ENCODE measurements around the gene EGR2.

EGR2 gene

DNA sequence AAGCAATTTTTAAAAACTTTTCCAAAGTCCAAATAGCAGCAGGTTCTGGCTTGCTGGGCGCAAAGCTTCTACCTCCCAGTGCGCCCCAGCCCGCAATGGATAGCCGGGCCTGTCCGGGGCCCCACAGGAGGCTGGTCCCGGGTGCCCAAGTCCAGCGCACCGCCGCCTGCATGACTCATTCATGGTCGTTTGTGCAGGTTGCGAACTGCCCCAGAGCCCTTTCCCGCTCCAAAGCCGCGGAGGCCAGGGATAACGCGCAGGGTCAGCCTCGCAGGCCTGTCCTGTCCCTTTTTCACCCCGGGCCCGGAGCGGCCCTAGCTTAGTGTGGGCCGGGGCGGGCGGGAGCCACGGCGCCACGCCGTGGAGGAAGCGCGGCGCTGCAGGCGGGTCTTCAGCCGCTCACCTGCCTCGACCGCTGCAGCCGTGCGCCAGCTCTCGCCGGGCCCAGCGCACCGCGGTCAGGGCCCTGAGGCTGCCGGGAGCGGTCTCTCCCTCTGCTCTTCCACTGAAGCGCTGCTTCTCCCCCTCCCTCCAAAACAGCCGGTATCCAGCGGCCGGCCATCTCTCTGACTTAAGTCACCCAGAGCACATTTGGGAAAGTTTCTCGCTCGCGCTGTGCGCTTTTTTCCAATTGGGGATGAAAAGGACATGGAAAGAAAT lies 1.7 kb upstream of the EGR2 start:
- no peak for DNase-seq (ENCODE audit: low read depth)

DNA sequence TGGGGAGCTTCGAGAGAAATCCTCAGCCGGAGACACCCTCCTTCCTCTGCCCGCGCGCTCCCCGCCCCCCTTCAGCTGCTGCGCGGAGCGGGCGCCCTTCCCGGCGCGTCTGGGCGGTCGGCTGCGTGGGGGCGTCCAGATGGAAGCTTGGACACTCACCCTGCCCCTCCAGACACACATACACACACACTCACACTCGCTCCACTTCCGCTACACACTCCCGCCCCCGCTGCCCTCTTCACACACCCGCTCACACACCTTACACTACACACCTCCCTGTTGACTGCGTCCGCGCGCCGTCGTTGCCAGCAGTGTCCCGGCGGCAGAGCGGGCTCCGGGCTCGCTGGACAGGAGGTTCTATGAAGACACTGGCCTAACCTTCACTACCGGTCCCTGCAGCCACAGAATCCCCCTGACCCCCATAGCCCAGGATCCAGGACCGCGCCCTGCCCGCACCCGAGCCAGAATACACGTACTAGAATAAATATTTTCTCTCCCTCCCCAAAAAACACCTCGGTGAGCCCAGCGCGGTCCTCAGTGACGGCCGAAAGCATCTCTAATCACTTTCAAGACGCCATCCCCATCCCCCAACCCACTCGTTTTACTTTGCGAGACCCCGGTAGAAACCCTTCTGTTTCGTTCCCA lies 1.1 kb upstream of the EGR2 start:
- no peak for DNase-seq (ENCODE audit: low read depth)

DNA sequence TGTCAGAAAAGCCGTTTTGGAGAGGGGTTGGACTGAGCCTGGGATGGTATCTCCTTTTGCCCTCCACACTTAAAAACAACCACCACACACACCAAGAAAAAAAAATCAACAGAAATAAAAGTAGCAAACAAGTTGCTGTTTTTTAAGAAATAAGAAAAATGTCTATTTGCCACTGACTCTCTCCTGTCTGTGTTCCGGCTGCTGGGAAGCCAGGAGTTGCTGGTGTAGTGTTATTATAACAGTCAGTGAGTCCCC lies 163 bp downstream of the EGR2 start:
- no peak for DNase-seq (ENCODE audit: low read depth)

DNA sequence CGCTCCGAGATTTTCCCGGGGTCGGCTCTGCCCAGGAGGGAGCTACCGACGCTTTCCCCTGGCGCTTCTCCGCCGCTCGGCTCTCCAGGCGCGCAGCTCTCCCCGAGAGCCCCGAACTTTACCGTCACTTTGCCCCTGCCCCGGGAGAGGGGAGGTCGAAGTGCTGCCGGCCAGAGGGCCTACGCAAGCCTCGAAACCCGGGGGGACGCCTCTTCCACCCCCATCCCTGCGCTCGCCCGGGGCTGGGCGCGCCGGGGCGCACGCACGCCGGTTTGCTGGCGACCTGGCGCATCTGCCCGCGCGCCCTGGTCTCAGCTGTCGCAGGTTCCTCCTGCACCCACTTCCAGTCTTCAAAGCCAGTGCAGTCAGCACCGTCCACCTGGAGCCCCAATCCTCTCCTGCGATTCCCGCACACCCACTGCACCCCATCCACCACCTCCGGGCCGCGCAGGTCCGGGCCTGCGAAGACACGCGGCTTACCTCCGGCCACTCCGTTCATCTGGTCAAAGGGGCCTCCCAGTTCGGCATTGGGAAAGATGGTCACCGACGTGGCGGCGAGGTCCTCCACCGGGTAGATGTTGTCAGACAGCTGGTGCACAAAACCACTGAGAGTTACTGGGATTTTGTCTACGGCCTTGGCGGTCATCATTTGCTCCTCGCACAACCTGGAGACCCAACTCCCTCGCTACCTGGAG lies 638 bp downstream of the EGR2 start:
- no peak for DNase-seq (ENCODE audit: low read depth)

DNA sequence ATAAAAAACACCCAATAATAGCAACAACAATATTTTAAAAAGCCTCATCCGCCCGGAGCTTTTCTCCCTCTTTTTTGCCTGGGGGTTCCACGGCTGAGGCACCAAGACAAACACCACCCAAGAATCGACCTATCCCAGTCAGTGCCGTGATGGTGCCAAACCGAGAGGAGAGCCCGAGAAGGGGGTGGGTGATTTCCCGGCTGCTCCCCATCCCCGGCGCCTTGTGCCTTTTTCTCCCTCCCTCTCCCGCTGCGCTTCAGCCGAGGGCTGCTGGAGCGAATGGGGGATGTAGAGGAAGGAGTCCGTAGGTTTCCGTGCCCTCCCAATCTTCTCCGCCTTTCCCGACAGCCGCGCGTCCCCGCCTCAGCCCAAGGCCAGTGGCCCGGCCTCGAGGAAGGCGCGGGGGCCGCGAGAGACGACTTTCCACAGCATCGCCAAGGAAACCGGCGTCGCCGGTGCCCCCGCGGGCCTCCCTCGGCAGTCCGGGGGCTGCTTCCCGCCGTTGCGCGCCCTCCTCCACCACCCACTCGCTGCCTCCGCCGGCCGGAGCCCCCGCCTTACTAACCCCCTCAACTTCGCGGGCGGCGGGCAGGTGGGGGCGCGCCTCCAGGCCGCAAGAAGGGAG lies 1.3 kb downstream of the EGR2 start:
- no peak for DNase-seq (ENCODE audit: low read depth)

DNA sequence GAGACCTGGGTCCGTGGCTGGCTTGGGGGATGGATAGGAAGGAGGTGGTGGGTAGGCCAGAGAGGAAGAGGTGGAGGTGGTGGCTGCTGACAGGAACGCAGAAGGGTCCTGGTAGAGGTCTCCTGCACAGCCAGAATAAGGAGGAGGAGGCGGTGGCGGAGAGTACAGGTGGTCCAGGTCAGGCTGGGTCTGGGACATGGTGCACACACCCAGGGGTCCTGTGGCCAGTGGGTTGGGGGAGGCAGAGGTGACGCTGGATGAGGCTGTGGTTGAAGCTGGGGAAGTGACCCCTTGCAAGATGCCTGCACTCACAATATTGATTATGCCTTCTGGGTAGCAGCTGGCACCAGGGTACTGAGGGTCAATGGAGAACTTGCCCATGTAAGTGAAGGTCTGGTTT lies 2.2 kb downstream of the EGR2 start:
- DNase-seq (ENCODE audit: low read depth), result no peak

DNA sequence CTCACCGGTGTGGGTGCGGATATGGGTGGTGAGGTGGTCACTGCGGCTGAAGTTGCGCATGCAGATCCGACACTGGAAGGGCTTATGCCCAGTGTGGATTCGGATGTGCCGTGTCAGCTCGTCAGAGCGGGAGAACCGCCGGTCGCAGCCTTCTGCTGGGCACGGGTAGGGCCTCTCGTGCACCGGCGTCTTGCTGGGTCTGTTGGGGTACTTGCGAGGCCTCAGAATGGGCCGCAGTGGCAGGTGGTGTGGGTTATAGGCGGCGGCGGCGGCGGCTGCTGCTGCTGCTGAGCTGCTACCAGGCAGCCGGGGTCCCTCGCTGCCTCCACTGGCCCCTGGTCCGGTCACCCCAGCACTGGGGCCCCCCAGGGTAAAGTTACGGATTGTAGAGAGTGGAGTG lies 2.7 kb downstream of the EGR2 start:
- DNase-seq (ENCODE audit: low read depth), result no peak

DNA sequence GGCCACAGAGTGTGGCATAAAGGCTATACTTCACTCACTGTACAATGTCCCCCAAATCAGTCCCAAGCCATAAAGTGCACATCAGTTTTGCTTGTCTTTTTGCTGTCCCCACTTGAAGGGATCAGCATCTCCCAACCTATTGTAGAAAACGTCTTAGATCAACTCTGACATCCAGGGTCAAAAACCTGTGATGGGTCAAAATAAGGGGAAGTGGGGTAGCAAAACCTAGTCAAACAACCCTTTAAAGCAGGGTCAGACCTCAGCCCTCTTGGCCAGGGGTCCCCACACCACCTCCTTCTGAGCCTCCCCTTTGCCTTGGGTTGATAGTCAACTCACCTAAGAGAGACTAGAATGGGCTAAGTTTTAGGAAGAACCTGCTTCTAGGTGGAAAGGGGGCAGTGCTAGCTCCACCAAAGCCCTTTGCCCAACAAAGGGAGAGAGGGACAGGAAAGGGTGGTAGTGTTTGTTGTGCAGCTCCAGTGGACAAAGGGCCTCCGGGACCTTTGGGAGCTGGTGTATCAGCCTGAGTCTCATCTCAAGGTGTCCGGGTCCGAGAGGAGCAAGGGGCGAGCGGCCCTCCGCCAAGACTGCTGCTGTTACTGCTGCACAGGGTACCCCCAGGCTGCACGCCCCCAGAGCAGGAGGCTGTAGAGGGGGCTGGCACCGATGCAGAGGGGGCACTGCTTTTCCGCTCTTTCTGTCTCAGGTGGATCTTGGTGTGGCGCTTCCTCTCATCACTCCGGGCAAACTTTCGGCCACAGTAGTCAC lies 3.3 kb downstream of the EGR2 start:
- DNase-seq (ENCODE audit: low read depth), result no peak

DNA sequence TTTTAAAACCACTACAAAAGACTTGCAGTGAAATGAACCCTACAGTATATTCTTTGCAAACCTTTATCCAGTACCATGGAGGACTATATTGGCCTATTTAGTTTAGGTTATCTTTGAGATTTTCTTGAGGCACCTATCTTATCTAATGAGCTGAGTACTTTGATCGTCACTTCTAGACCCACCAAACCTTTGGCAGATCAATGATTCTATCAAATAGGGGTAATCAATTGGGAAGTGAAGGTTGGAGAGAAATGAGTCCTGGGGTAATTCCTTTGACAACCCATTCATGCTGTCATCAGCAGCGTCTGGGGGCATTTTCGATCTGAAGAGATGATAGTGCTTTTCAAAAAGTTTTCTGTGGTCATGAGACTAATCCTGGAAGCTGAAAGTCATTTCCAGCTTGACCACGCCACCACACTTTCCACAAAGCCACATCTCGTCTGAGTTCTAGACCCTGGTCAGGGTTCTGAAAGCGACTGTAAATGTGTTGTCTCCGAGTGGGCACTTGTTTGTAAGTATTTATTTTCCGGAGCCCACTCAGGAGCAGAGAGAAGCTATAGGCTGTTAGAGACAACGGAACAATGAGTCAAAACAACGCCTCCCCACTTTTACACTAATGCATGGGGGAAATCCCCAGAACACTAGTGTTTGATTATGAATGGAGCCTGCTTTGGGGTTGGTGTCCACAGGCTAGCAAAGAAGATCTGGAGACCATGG lies 4.8 kb downstream of the EGR2 start:
- DNase-seq (ENCODE audit: low read depth), result no peak

DNA sequence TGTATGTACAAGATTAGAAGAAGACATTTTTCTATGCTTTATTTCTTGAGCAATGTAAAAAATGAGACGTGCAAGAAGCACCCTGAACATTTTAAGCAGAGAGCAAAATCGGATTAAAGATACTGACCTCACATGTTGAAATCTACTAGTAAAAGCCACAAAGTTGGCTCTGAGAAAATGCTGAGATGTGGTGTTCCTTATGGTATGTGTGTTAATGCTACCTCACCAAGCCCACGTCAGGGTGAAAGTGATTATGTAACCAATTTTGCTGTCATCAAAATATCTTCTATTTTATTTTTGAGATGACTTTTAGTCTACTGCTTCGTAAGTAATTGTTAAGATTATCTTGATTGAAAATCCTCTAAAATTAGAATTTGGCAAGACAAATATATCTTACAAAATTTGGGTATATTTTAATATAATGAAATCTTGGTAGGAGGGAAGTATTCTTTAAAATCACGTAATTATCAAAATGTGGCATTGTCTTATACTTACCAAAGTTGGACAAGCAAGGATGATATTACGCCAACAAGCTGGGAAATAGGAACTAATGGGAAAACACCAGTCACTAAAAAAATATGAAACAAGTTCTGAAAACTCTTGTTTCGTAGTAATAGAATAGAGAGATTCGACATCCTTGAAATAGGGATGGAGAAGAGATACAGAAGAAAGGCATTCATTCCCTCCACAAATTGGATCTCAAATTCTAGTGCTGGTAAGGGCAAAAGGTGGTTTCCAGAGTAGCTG lies 5.8 kb downstream of the EGR2 start:
- no peak for DNase-seq (ENCODE audit: low read depth)

DNA sequence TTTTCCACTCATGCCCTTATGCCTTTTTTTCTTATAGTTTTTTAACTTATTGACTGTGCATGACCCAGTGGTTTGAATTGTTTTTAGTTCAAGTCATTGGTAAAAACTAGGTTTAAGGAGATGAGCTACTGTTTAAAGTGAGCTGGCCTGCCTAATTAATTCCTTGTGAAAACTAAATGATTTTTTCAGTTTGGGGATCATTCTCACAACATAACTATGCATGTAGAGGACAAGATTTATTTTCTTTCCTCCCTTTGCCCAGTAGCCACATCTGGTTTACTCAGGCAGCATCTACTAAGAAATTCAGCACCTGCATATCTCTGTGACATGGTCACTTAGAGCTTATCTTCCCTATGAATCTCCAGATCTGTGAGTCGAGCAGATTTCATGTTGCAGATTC lies 9.9 kb downstream of the EGR2 start:
- DNase-seq (ENCODE audit: low read depth), result no peak

DNA sequence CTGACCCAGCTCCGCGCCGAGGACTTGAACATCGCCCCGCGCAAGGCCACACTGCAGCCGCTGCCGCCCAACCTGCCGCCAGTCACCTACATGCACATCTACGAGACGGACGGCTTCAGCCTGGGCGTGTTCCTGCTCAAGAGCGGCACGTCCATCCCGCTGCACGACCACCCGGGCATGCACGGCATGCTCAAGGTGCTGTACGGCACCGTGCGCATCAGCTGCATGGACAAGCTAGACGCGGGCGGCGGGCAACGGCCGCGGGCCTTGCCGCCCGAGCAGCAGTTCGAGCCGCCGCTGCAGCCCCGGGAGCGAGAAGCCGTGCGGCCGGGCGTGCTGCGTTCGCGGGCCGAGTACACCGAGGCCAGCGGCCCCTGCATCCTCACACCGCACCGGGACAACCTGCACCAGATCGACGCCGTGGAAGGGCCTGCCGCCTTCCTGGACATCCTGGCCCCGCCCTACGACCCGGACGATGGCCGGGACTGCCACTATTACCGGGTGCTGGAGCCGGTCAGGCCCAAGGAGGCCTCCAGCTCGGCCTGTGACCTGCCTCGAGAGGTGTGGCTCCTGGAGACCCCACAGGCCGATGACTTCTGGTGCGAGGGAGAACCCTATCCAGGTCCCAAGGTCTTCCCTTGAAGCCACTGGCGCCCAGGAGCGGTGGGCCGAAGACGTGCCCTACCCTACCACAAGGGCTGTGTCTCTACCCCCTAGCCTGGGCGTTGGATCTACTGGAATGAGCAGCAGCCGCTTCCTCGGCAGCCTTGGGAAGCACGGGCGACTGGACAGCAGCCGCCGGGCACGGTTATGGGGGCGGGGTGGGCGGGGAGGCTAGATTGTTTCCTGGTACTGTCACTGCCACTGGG lies 10.7 kb downstream of the EGR2 start:
- DNase-seq (ENCODE audit: low read depth), result no peak

DNA sequence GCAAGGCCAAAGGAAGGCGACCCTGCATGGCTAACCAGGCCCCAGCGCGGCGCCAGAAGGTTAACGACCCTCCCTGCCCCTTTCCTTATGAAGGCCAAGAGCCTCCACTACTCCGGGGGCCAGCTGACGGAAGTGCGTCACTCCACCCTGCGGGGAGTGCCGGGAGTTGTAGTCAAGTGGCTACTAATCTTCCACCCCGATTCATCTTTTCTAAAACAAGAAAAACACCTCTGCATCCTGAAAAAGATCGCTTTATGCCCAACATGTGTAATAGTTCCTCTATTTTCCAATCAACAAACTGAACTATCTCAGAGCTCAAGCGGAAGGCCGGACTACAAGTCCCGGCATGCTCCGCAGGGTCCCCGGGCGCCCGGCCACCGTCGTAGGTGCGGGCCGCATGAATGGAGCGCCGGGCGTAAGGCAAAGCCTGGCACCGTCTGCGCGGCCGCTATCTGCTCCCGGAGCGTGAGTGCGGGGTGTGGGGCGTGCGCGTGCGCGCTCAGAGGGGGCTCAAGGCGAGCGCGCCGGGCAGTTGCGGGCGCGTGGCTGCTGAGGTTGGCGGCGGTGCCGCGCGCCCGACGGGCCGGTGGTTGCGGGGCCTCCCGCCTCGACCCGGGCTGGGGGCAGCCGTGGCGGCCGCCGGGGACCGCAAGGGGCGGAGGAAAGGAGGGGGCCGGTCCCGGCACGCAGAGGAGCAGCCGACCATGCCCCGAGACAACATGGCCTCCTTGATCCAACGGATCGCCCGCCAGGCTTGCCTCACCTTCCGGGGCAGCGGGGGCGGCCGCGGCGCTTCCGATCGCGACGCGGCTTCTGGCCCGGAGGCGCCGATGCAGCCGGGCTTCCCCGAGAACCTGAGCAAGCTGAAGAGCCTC lies 11.6 kb downstream of the EGR2 start, which contains the start of gene ADO:
Gene ADO (plus strand): TSS at position 365 of the 875 bp plus-strand sequence. CDS start 340 bp downstream, at position 705.
- DNase-seq (ENCODE audit: low read depth), result peak; percentile 69

DNA sequence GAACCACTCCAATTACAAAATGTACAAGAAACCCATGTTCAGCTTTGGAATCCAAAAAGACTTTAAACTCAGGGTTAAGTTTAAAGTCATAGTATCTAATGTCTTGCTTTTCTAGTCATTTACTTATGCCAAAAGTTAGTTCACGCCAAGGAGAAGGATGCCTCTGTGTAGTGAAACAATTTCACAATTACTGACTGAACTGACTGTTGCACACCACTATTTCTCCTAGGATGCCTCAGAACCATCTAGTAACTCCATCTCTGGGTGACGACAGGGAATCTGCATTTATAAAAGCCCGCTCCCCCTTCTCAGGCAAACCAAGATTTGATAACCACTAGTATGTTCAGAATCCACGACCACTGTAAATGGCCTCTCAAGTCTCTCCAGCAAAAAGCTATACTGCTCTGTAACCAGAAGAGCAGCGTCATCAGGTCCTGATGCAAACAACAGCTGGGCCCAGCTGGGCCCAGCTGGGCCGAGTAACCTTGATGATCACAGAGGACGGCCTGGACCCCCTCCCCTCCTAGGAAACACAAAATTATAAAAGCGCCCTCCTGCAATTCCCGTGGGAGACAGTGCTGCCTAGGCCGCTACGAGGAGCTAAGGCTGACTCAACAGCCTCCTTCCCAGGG lies 12.3 kb downstream of the EGR2 start:
- no peak for DNase-seq (ENCODE audit: low read depth)

DNA sequence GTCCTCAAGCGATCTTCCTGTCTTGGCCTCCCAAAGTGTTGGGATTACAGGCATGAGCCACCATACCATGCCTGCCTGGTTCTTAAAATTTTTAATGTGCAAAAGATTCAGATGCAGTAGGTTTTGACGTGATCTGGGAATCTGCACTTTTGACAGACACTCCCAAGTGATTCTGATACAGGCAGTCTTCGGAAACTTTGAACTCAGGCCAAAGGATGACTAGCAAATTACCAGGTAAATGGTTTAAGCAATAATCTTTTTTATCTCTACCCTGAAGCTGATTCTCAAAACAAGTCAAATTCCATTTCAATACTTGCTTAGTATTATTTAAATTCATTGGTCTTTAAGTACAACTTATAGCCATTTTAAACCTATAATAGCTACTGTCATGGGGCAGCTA lies 14.3 kb downstream of the EGR2 start:
- no peak for DNase-seq (ENCODE audit: low read depth)

DNA sequence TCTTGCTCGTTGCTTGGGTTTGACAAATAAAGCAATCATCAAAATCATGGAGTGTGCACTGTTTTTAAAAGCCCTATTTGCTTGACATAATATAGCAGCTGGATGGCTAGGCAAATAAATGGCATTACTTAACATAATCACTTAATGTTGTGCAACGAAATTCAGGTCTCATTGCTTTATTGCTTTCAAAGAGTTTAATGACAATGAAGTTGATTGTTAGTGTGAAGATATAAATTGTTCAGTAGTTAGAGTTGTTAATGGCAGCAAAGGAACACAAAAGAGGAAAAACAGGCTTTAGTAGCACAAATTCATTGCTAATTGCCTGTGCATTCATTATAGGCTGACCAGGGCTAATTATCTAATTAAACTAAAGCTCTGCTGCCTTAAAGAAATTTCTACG lies 19.3 kb downstream of the EGR2 start:
- no peak for DNase-seq (ENCODE audit: low read depth)

DNA sequence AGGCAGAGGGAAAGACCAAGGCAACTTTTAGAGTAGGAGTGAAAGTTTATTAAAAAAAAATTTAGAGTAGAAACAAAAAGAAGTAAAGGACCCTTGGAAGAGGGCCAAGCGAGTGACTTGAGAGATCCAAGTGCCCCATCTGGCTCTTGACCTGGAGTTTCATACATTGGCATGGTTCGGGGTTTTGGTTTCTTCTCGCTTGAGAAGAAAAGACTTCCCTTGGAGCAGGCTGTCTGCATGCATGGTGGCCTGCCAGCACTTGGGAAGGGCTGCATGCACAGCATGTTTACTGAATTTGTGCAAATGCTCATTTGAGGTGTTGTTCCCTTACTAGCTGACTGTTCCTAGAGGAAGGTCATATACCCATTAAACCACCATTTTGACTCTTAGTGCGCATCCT lies 20.4 kb downstream of the EGR2 start:
- no peak for DNase-seq (ENCODE audit: low read depth)

DNA sequence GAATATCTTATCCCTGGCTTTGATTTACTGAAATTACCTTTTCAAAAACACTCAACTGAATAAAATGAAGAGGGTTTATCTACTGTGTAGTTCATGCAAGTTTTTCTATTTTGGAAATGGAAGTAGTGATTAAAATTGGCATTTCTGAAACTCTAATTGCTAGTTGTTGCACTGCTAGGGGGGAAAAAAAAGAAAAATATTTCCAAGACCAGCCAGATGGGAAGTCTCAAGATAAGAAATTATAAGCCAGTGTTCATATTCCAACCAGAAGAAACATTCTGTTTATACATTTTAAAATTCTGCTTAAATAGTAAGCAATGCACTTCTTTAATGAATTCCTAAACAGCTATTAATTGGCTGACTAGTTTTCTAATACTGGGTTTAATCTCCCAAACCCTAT lies 21.1 kb downstream of the EGR2 start:
- no peak for DNase-seq (ENCODE audit: low read depth)

DNA sequence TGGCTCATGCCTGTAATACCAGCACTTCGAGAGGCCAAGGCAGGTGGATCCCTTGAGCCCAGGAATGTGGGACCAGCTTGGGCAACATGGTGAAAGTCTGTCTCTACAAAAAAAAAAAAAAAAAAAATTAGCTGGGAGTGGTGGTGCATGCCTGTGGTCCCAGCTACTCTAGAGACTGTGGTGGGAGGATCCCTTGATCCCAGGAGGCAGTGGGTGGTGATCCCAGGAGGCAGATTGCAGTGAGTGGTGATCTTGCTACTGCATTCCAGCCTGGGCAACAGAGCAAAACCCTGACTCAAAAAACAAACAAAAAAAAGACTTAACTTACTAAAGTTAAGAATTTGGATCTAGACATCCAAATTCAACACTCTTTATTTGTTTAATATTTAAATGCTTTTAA lies 21.9 kb downstream of the EGR2 start:
- DNase-seq (ENCODE audit: low read depth), result no peak

Data from activated gamma-delta T cell treated with anti-CD3 and anti-CD28 coated beads, Interleukin-2, amount 50 U/mL, for 16 hours (primary cell).